Activated CD4-positive, CD25-positive, alpha-beta regulatory T cell (primary cell): ENCODE results near the gene MARCHF10.

Source experiments
- DNase-seq, 4 experiments: peaks; one replicate each; lab custom pipeline; 2025; lab: John Stamatoyannopoulos, UW

Gene MARCHF10

DNA sequence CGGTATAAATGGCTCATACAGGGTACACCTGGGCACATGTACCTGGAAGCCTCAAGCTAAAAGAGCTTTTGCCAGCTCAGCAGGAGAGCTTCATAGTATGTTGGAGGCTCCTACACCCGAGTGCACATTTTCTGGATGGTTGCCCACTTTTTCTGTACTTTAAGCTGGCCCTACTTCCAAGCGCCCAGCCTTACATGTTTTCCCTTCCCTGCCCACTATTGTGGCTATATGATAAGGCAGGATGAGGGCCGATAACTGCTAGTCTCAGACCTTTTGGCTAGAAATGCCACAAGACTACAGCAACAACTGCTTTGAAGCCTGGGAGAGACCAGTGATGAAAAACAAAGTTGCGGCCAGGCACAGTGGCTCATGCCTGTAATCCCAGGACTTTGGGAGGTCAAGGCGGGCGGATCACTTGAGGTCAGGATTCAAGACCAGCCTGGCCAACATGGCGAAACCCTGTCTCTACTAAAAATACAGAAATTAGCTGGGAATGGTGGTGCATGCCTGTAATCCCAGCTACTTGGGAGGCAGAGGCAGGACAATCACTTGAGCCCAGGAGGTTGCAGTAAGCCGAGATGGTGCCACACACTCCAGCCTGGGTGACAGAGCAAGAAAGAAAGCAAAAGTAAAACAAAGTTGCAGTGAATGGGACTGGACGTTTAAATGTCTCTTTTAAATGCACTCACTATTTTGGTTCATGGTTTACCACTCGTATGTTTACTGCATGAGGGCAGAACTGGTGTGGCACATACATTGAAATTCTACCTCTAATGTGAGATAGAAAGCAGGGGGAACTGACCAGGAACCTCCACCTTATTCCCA lies 14.2 kb upstream of the MARCHF10 start:
- no peak for DNase-seq

DNA sequence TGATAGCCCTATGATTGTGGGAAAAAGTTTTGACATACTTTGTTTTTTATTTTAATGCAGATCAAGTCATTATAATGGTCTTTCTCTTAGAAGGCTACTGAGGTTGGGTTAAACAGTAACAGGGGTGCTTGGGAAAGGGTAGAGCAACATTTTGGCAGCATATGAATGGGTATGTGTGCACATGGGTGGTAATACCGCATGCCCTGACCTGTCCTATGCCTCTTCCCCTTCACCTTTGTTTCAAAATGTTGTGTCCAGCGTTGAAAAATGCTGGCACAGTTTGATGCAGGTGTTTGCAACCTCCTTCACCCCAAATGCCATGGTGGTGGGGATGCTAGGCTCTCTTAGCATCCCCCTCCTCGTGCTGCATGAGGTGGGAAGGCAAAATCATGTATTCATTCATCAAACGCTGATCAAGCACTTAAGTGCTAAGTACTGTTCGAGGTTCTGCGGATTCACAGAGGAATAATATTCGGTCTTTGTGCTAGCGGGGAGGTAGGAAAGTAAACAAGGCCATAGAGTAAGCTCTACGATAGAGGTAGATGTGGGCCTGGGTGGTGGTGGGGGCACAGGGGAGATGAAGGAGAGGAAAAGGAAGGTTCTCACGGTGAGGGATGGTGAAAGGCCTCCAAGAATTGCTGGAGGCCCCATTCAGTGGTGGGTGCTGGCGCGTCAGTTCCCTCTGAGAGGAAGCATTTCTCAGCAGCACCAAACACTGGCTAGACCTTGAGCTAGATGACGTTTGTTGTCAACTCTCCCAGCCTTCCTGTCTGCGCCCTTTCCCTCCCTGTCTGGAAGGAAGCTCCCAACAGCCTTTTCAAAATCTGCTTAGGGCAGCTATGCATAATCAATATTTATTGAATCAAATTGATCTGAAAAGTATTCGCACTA lies 13.3 kb upstream of the MARCHF10 start:
- DNase-seq: no peak

- no peak for DNase-seq
Measured at GRCh38 chr17:62819511-62820221, 11.6 kb upstream of the MARCHF10 start.

DNA sequence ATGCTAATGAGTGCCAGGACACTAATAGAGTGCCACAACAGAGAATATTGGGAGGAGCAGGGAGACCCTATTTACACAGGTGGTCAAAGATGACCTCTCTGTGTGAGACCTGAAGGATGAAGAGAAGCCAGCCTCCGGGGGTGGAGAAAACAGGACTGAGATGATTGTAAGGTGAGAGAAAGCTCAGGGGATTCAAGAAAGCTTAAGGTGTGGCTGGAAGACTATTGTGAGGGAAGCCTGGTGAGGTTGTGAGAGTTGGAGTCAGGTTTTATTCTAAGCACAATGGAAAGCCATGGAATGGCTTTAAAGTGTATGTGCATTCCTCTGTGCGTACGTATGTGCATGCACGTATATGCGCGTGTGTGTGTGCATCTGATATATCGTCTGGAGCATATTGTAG lies 10.4 kb upstream of the MARCHF10 start:
- DNase-seq: no peak

DNA sequence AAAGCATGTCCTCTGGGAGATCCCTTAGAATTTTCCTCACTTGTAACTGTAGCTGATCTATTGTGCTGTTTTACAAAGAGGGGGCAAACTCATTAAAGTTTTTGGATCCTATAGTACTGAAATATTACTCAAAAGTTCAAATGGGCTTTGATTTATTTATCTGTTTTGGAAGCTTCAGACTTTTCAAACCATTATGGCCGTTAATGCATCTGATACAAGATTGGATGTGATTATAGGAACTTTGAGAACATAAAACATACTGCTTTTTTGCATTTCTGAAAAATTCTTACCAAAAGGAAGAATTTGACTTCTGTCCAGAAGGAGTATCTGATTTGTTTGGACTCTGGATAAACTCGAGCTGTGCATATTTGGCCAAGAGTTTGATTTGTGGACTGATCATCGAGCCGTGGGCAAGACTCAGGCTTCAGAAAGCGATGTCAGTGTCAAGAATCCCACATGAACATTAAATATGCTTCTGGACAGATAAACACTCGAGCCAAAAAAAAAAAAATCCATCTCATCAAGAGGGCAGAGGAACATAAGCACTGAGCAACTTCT lies 8.2 kb upstream of the MARCHF10 start:
- DNase-seq: no peak

- no peak for DNase-seq
Measured at GRCh38 chr17:62809656-62810055, 1.5 kb upstream of the MARCHF10 start.

DNA sequence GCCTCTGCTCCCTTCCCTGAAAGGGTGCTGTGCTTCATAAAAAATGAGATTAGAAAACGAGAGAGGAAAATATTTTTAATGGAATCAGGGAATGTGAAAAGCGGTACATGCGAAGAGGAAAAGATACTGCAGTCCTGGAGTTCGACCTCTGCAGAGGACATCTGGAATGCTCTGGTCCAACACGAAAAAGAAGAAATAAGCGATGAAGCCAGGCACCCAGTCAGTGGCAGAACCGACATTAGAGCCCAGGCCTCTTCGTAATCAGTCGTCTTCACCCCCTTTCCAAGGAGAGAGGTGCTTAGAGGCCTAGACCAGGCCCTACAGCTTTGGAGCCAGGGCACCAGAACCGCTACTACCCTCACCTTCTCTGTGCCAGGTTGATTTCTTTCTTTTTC lies 459 bp upstream of the MARCHF10 start:
- no peak for DNase-seq

DNA sequence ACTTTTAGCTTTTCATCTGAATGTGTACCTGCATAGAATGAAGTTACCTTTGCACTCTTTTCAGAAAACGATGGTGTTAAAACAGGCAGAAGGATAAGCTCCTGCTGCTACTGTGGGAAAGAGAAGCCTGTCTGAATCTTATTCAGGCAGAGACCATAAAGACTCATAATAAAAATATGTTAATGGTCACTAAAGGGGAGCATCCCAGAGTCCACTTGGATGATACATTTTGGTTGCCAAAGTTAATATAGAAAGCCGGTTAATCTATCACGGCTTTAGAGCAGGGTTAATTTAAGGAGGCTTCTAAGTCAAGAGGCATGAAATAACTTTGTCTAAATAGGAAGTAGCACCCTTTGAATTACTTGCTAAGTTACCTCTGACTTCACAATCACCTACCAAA lies 2.9 kb downstream of the MARCHF10 start:
- no peak for DNase-seq

DNA sequence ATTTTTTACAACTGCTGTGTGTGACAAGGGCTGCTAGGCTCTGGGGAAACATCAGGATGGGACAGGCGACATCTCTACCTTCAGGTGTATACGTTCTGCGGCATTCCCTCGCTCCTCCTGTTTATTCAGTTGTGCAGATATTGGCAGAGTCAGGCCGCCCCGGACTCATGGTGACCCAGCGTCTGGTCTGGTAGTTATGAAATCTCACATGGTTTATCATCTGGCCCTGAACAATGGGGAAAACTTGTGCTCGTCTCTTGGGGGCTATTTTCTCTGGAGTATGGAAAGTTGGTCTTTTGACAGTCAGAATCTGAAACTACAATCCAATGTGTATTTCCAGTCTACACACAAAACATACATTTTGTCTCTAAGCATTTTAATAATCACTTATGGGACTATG lies 3.3 kb downstream of the MARCHF10 start:
- DNase-seq: no peak

DNA sequence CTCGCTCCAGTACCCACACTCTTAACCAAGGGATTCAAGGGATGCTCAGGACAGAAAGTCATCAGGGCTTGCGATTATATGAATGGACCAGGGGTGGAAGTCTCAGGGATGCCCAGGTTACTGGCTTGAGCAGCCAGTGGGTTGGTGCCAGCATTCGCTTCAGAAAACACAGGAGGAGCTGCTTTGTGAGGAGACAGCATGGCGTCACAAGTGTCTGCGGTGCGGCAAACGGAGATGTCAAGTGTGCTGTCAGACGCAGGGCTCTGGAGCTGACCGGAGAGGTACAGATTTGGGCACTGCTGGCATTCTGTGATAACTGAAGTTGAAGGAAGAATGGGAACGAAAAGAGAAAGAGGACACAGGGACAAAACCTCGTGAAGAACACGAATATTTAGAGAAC lies 4.1 kb downstream of the MARCHF10 start:
- no peak for DNase-seq

- DNase-seq: no peak
Measured at GRCh38 chr17:62802561-62803205, 5.4 kb downstream of the MARCHF10 start.

DNA sequence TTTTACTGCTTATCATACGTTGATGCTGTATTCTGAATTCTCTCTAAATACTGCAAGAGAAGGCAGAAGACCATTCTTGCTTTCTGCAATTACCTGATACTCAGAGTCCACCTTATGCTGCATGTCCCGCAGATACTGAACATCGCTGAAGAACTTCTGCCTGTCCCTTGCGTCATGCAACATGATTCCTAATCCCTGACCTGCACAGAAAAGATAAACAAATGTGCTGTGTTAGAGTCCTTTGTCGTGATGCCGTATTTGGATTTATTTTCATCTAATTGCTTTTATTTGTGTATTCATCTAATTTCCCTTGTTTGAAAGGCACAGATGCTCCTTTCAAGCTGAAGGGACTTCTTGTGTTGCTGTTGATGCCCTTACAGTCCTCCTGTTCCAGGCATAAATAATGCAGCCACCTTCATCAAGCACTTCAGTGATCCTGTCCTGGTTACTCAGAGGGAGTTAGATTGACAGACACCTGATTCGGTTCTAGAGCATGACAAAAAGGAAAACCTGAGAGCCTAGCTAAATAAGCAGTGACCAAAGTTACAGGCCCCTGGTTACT lies 6.5 kb downstream of the MARCHF10 start:
- DNase-seq: no peak

GRCh38 chr17:62800585-62800984 lies 7.5 kb downstream of the MARCHF10 start:
- no peak for DNase-seq

DNA sequence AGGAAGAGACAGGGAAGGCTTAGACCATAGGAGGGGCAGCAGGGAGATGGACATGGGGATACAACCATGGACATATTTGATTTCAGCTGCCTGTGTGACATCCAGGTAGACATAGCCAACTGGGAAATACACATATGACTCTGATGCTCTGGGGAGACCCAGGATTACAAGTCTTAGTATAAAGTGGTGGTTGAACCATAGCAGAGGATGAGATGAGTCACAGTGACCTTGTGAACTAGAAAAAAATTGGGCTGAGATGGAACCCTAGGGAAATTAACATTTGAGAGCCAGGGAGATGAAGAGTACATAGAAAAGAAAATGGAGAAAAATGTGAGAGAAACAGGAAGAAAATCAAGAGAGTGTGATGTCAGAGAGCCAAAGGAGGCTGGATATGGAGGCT lies 10.2 kb downstream of the MARCHF10 start:
- no peak for DNase-seq

- no peak for DNase-seq
Measured at GRCh38 chr17:62796291-62796690, 11.8 kb downstream of the MARCHF10 start.

- DNase-seq: no peak
Measured at GRCh38 chr17:62794666-62794971, 13.5 kb downstream of the MARCHF10 start.

GRCh38 chr17:62793919-62794665 lies 14.0 kb downstream of the MARCHF10 start:
- DNase-seq: no peak

DNA sequence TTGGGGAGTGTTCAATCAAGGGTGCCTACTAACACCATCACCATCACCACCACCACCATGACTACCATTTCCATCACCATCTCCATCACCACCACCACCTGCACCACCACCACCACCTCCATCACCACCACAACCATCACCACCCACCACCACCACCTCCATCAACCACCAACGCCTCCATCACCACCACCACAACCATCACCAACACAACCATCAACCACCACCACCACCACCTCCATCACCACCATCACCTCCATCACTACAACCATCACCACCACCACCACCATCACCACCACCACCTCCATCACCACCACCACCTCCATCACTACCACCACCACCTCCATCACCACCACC lies 15.7 kb downstream of the MARCHF10 start:
- DNase-seq: no peak

- no peak for DNase-seq
Measured at GRCh38 chr17:62791767-62792446, 16.2 kb downstream of the MARCHF10 start.

DNA sequence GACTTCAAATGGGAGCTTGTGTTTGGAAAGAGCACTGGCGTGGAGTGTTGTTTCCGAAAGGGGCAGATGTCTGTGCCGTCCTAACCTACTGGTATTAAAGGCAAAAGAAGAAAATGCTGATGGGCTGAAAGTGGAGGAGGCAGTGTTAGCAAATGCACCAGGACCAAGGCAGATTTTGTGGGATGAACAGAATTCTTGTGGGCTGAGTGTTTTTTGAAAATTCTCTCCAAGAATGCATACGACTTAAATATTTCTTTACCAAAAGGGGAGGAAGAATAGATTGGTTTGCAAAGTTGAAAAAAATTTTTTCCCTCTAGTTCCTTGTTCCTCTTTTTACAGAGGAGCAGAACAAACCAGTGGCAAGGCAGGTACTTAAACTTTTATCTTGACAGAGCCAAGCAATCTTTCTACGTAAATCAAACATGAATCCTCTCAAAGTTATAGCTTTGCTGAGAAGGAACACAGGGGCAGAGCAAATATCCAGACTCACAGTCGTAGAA lies 16.8 kb downstream of the MARCHF10 start:
- DNase-seq: no peak
